HFF-Myc (cell line): ENCODE results near the gene GPAM.

ENCODE experiments used
- DNase-seq: peaks from one replicate; pipeline ENCODE4 v3.0.0-alpha.2; 2011; ENCODE audit warnings: low read depth; ENCODE audit errors: extremely low read depth
- H3K4me3 ChIP-seq: replicated peaks from 2 replicates; pipeline ENCODE4 v1.5.1; 2011; ENCODE audit warnings: low read depth, mild to moderate bottlenecking, control low read depth, low read length
- TF ChIP-seq, protein P1 (sequence below): IDR thresholded peaks from 2 replicates; pipeline ENCODE4 v1.5.1; 2012; ENCODE audit warnings: mild to moderate bottlenecking, low read depth, low read length, control low read depth; ENCODE audit errors: missing control alignments

Gene GPAM

GRCh38 chr10:112227331-112227987 is 43.9 kb upstream of the GPAM start:
- TF ChIP-seq, protein P1, sequence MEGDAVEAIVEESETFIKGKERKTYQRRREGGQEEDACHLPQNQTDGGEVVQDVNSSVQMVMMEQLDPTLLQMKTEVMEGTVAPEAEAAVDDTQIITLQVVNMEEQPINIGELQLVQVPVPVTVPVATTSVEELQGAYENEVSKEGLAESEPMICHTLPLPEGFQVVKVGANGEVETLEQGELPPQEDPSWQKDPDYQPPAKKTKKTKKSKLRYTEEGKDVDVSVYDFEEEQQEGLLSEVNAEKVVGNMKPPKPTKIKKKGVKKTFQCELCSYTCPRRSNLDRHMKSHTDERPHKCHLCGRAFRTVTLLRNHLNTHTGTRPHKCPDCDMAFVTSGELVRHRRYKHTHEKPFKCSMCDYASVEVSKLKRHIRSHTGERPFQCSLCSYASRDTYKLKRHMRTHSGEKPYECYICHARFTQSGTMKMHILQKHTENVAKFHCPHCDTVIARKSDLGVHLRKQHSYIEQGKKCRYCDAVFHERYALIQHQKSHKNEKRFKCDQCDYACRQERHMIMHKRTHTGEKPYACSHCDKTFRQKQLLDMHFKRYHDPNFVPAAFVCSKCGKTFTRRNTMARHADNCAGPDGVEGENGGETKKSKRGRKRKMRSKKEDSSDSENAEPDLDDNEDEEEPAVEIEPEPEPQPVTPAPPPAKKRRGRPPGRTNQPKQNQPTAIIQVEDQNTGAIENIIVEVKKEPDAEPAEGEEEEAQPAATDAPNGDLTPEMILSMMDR, result no peak
- no peak for DNase-seq
- H3K4me3 ChIP-seq, result no peak overlapping the region

DNA sequence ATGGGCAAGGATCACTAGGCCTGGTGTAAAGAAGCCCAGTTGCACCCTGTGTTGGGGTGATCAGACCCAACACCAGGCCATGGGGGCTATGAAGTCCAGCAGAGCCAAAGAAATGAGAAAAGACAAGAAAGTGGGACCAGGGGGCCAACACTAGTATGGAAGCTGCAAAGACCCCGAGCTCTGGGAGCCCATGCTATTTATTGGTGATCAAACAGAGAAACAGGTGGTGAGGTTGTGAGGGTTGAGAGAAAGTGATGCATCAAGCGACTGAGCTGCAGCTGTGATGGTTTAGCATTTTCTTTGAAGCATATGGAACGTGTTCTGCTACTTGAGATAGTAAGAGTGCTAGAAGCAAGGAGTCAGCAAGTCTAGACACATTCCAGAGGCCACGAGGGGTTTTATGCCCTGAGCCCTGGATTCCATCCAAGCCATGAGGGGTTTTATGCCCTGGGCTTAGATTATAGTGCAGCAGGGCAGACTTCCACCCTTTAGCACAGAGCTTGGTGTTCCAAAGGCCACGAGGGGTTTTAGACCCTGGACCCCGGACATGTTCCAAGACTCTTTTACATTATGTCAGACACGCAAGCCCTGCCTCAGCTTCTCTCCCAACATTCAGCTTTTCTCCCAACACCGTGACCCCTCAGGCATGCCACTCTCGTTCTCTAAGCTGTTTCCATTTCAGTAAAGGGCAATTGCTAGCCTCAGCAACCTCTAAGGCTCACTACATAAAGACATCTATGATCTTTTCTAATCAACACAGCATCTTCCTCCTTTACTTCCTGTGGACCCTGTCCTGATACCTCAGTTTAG is 43.1 kb upstream of the GPAM start:
- H3K4me3 ChIP-seq, result no peak overlapping the region
- TF ChIP-seq, protein P1, result no peak
- DNase-seq, result no peak

GRCh38 chr10:112225771-112226438 is 42.3 kb upstream of the GPAM start:
- H3K4me3 ChIP-seq, result no peak overlapping the region
- TF ChIP-seq, protein P1, result no peak
- no peak for DNase-seq

- TF ChIP-seq, protein P1, result no peak
- H3K4me3 ChIP-seq, result no peak overlapping the region
- DNase-seq, result no peak
Observed at GRCh38 chr10:112224933-112225529, 41.5 kb upstream of the GPAM start.

GRCh38 chr10:112223725-112224124 is 40.2 kb upstream of the GPAM start:
- no peak for DNase-seq
- TF ChIP-seq, protein P1, result no peak

DNA sequence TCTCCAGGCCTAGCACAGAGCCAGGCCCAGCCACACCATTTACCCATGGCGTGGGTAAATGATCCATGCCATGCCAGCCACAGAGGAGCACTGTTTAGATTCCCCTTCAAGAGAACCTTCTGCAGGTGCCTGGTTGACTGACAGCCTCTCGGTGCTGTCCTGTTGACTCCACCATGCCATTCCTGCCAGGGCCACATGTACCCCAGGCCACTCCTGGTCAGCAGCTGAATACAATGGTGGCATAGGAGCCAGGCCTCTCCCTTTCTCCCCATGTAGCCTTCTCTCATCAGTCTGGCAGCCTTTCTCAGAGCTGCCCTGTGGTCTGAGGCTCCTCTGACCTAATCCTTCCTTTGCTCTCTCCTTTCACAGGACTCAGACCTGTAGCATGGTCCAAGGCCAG is 39.2 kb upstream of the GPAM start:
- no peak overlapping the region for H3K4me3 ChIP-seq
- no peak for DNase-seq
- TF ChIP-seq, protein P1, result no peak

More at GRCh38 chr10:112223725-112224124, 40.2 kb upstream of the GPAM start:
- no peak overlapping the region for H3K4me3 ChIP-seq
